ENCODE results near the gene ADAD2. TPM values are rescaled to one million over a fixed set of nuclear protein-coding genes. Genes with fewer than 3 reads are reported as not detected.

ADAD2 gene
- total RNA-seq, 3 donors from 2014 or later (not counting 1 experiment from before 2014, with no cell fraction given): not detected

DNA sequence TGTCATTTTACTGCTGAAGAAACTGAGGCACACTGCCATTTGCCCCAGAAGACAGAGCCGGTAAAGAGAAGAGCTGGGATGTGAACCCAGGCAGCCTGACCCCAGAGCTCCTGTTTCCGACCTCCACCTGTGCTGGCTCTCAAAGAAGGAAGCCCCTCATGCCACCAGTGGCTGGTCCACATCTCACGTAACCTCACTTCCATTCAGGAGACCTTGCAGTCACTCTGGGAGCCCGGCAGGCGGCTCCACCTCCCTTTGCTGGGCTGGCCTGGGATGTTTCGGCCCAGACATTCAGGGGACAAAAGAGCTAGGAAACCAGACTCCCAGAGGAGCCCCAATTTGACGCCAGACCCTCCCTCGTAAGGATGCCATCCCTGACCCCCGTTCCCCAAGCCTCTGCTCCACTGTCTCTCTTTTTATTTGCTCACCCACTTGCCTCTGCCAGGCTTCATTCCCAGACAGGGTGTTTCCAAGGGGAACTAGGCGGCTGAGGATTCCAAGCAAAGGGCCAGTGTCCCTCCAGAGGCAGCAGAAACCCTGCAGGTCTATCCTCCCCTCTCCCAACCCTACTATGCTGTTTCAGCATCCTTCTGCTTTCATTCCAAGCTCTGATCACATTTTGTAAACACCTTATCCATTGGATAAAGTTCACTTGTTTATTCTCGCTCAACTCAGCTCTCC is 6.9 kb upstream of the ADAD2 start:
- TF ChIP-seq, protein P1, sequence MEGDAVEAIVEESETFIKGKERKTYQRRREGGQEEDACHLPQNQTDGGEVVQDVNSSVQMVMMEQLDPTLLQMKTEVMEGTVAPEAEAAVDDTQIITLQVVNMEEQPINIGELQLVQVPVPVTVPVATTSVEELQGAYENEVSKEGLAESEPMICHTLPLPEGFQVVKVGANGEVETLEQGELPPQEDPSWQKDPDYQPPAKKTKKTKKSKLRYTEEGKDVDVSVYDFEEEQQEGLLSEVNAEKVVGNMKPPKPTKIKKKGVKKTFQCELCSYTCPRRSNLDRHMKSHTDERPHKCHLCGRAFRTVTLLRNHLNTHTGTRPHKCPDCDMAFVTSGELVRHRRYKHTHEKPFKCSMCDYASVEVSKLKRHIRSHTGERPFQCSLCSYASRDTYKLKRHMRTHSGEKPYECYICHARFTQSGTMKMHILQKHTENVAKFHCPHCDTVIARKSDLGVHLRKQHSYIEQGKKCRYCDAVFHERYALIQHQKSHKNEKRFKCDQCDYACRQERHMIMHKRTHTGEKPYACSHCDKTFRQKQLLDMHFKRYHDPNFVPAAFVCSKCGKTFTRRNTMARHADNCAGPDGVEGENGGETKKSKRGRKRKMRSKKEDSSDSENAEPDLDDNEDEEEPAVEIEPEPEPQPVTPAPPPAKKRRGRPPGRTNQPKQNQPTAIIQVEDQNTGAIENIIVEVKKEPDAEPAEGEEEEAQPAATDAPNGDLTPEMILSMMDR (IDR thresholded peaks at IDR 0.05): no peak
- Histone ChIP-seq H3K27me3 (ENCODE audit: control insufficient read depth, insufficient read depth, low read length) (no peaks in the 10 kb centered on the region), H3K4me1 (ENCODE audit: control insufficient read depth, insufficient read depth, low read length) (peaks cover 12% of the 10 kb centered on the region), H3K27ac (ENCODE audit: low read length) (no peak overlapping the region), H3K9me3 (ENCODE audit: control insufficient read depth, insufficient read depth, low read length) (no peaks in the 10 kb centered on the region), H3K4me3 (ENCODE audit: low read length) (no peak overlapping the region), H3K36me3 (ENCODE audit: control insufficient read depth, insufficient read depth, low read length) (peaks cover 34% of the 10 kb centered on the region)
- 95% methylated on average over 11 of the region's 11 CpGs for WGBS (ENCODE audit: insufficient coverage)
- Mint-ChIP-seq H3K9me3 (no peaks in the 10 kb centered on the region), H3K4me3 (peak overlapping the region; percentile 52), H3K27ac (peak overlapping the region in 1 of 2 donors; percentile 65), H3K36me3 (no peaks in the 10 kb centered on the region), H3K27me3 (ENCODE audit: low read depth in 2 of 2) (no peaks in the 10 kb centered on the region), H3K4me1 (peaks cover 24 to 27% of the 10 kb centered on the region in 2 donors)
- intact Hi-C loops (cut with micrococcal nuclease): loop anchor here (10.0 kb wide), 1 partner anchor 259 kb away; no protein-coding TSS in a partner anchor
- DNase-seq (no peak), ATAC-seq (no peak)

DNA sequence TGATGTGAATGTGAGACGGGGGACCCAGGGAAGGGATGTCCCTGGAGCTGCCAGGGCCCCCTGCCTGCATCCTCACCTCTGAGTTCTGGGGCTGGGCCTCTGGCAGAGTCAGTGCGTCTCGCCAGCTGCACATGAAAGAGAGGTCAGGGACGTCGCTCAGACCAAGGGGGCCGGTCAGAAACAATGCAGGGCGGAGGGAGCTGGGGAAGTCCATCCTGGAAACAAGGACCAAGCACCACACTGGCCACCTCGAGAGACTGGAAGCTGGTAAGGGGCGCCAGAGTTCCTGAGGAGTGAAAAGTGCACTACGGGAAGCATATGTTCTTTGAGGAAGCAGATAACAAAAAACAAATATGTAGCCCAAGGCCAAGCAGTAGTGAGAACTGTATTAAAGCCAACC is 6.2 kb upstream of the ADAD2 start:
- H3K4me1 ChIP-seq (ENCODE audit: control insufficient read depth, insufficient read depth, low read length): peaks cover 12% of the 10 kb centered on the region
- 97% methylated on average over 10 of the region's 10 CpGs for WGBS (ENCODE audit: insufficient coverage)
- no peaks in the 10 kb centered on the region for H3K27me3 ChIP-seq (ENCODE audit: control insufficient read depth, insufficient read depth, low read length)
- TF ChIP-seq, protein P1 (IDR thresholded peaks at IDR 0.05): no peak
- DNase-seq: no peak
- no peaks in the 10 kb centered on the region for H3K27me3 Mint-ChIP-seq (ENCODE audit: low read depth in 2 of 2)
- no peak overlapping the region for H3K4me3 ChIP-seq (ENCODE audit: low read length)
- intact Hi-C loops (cut with micrococcal nuclease): loop anchor here (5.0 to 10.0 kb wide), 2 partner anchors 227 to 260 kb away; no protein-coding TSS in a partner anchor
- no peak for ATAC-seq
- H3K9me3 ChIP-seq (ENCODE audit: control insufficient read depth, insufficient read depth, low read length): no peaks in the 10 kb centered on the region
- peak overlapping the region in 1 of 2 donors; percentile 65 for H3K27ac Mint-ChIP-seq
- peaks cover 32% of the 10 kb centered on the region for H3K36me3 ChIP-seq (ENCODE audit: control insufficient read depth, insufficient read depth, low read length)
- H3K36me3 Mint-ChIP-seq: no peaks in the 10 kb centered on the region
- H3K4me1 Mint-ChIP-seq: peaks cover 24 to 27% of the 10 kb centered on the region in 2 donors
- H3K4me3 Mint-ChIP-seq: peak overlapping the region; percentile 94
- no peaks in the 10 kb centered on the region for H3K9me3 Mint-ChIP-seq
- no peak overlapping the region for H3K27ac ChIP-seq (ENCODE audit: low read length)

DNA sequence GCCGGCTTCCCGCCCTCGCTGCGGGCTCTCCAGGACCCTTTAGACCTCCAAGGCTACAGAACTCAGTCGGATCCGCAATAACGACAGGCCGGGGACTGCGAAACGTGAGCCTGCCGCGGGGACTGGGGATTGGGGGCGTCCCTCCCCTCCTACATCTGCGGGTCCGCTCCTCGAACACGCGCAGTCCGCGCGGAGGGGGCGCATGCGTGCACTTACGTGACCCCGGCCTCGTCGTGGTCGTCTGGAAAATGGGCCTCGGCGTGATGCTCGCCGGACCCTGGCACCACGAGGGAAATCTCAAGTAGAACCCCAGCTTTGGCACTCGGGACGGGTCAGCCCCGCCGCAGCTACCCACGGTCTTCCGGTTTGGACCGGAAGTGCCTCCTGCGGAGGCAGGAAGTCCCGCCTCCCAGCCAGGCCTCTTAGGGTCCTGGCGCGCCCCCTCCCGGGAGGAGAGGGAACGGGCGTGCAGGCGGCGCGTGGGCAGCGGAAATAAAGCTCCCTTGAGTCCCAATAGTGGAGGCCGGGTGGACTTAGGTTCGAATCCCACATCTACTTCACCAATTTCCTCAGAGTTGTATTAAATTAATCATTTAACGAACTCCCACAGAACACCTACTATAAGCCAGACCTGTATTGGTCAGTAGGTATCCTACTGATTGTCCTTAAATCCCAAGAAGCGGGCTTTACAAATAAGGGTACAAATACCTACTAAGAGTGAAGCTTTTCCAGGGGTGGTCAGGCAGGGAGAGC is 4.1 kb upstream of the ADAD2 start, which contains the start of gene TAF1C:
TSS of gene TAF1C (minus strand) at position 373 of the 753 bp plus-strand sequence. CDS start 2,069 bp downstream, outside the sequence.
- H3K9me3 Mint-ChIP-seq: no peaks in the 10 kb centered on the region
- no peaks in the 10 kb centered on the region for H3K36me3 Mint-ChIP-seq
- Histone ChIP-seq H3K4me3 (ENCODE audit: low read length) (peak within 1 kb of the TSS; percentile 94), H3K27ac (ENCODE audit: low read length) (peak within 1 kb of the TSS; percentile 69), H3K27me3 (ENCODE audit: control insufficient read depth, insufficient read depth, low read length) (no peaks in the 10 kb centered on the region), H3K36me3 (ENCODE audit: control insufficient read depth, insufficient read depth, low read length) (peaks cover 17% of the 10 kb centered on the region), H3K4me1 (ENCODE audit: control insufficient read depth, insufficient read depth, low read length) (peaks cover 12% of the 10 kb centered on the region), H3K9me3 (ENCODE audit: control insufficient read depth, insufficient read depth, low read length) (no peaks in the 10 kb centered on the region)
- DNase-seq: peak; percentile 91 to 97
- H3K4me3 Mint-ChIP-seq: peak within 1 kb of the TSS; percentile 94
- WGBS (ENCODE audit: insufficient coverage): 2% methylated on average over 55 of the region's 55 CpGs
- ATAC-seq: peak; percentile 96 to 99 (median 98)
- peaks cover 24 to 27% of the 10 kb centered on the region in 2 donors for H3K4me1 Mint-ChIP-seq
- TF ChIP-seq, protein P1 (IDR thresholded peaks at IDR 0.05): peak; percentile 92
- intact Hi-C loops (cut with micrococcal nuclease): loop anchor here (2.0 to 10.0 kb wide), 4 partner anchors 70 to 262 kb away; partner anchors contain the start of gene MBTPS1
- no peaks in the 10 kb centered on the region for H3K27me3 Mint-ChIP-seq (ENCODE audit: low read depth in 2 of 2)
- H3K27ac Mint-ChIP-seq: peak within 1 kb of the TSS; percentile 87 to 93

Measured in natural killer cell (primary cell).